Heart right ventricle (tissue), 16 donors: ENCODE data around the gene MYBPH. TPM values are rescaled to one million over a fixed set of nuclear protein-coding genes. Genes with fewer than 3 reads are reported as not detected.

Experiments used
- ATAC-seq, 8 donors: fragments of 200-7000 bp; cut with Tn5 transposase; one replicate each; pipeline ENCODE4 v1.9.1; 2020; ENCODE audit warnings: mild to moderate bottlenecking in 8 of 8, moderate library complexity in 8 of 8, moderate number of reproducible peaks in 1 of 8
- DNase-seq, 2 donors: peaks; one replicate each; pipeline ENCODE4 v3.0.0-alpha.2; 2020
- H3K27ac ChIP-seq, 10 donors: fragments of 200-600 bp; sonication (generic) in 2 of 10; one replicate each; pipeline versions ENCODE4 v1.5.0 to v1.8.0; 2020 to 2022; ENCODE audit warnings: mild to moderate bottlenecking in 3 of 10
- H3K27me3 ChIP-seq, 7 donors: fragments of 200-600 bp; one replicate each; pipeline ENCODE4 v1.8.0; 2021 to 2022; ENCODE audit warnings: mild to moderate bottlenecking in 2 of 7
- H3K36me3 ChIP-seq, 9 donors: fragments of 200-600 bp; sonication (generic) in 1 of 9; one replicate each; pipeline versions ENCODE4 v1.5.0 to v1.8.0; 2020 to 2022; ENCODE audit warnings: mild to moderate bottlenecking in 2 of 9
- H3K4me1 ChIP-seq, 9 donors: fragments of 200-600 bp; sonication (generic) in 1 of 9; one replicate each; pipeline versions ENCODE4 v1.5.0 to v1.8.0; 2020 to 2022; ENCODE audit warnings: mild to moderate bottlenecking in 4 of 9
- H3K4me3 ChIP-seq, 10 donors: fragments of 200-600 bp; sonication (generic) in 2 of 10; one replicate each; pipeline versions ENCODE4 v1.5.0 to v1.8.0; 2020 to 2022; ENCODE audit warnings: mild to moderate bottlenecking in 7 of 10, moderate library complexity in 2 of 10
- H3K9me3 ChIP-seq, 11 donors: fragments of 200-600 bp in 10 of 11; sonication (generic) in 2 of 11; one replicate each; pipeline versions ENCODE4 v1.5.0 to v1.8.0; 2013 to 2022; ENCODE audit warnings: mild to moderate bottlenecking in 2 of 11, control low read depth in 1 of 11, moderate library complexity in 1 of 11
- CTCF ChIP-seq, 9 donors: fragments of 200-600 bp; sonication (generic) in 2 of 9; IDR thresholded peaks; one replicate each; pipeline versions ENCODE4 v1.5.0 to v1.8.0; 2021 to 2022; ENCODE audit warnings: antibody characterized with exemption in 9 of 9, mild to moderate bottlenecking in 5 of 9, moderate library complexity in 1 of 9
- WGBS, 2 donors: extraction: QIAGEN DNeasy Blood & Tissue Kit; methylation state at CpG; one replicate each; pipeline ENCODE4 v1.1.7; 2013; ENCODE audit warnings: inconsistent platforms in 1 of 2; 5-methylcytosine and 5-hydroxymethylcytosine counted together
- intact Hi-C, 10 donors: fragments of 100-400 bp; cut with DNase I; formaldehyde crosslinking; loops; one replicate each; pipeline versions ENCODE4 v1.11.1 to v1.14.2; 2022
- polyA plus RNA-seq, 2 donors: library from polyadenylated mRNA; stranded (reverse); fragments of 200-250 nt; gene quantifications; one replicate each; pipeline ENCODE4 v1.2.3, GENCODE V29; 2013
- total RNA-seq, 10 donors: library from RNA; stranded (reverse); fragmentation: NEBNext Ultra II Directional in 3 of 10; extraction: Animal tissue kit (Norgen Biotek cat#: 25700) in 3 of 10; gene quantifications; one replicate each; pipeline versions ENCODE4 v1.2.1 to v1.2.4, GENCODE V29; 2021 to 2023
- donor health status: Arrhythmogenic right ventricular cardiomyopathy.
- donor health status: ischemic (EF 13 %, LVEDD 7.1; RV severe dilation, severe dysfunction).
- donor health status: healthy with polysubstance abuse.
- donor health status: DM: no; HTN: yes; CAD: no.
- donor health status: DM: no; HTN: no; CAD: no.
- donor health status: ischemic (EF 25% LVEDD 6.9; RV normal size, moderate dysfunction).
- donor health status: ischemic (EF 25% LVEDD 5.7; RV mildly dilated, moderate dysfunction).
- donor health status: healthy.
- donor health status: DM: yes; HTN: yes; CAD: no.
- donor health status: Ischemic cardiomyopathy.
- donor health status: ischemic (EF 35%, LVEDD 5.7; RV mildly dilated, moderate dysfunction).
- donor health status: nonischemic (EF 11% LVEDD 7.7; RV severe dilation, severe dysfunction).
- donor health status: DM: yes; HTN: yes; CAD: no.
- donor health status: PGD.
- donor health status: ischemic (EF 29% LVEDD 5.4; RV normal size, mild dysfunction).
- donor health status: nonischemic (EF 23%, LVEDD 6.1; RV moderate dilation, normal function).

MYBPH gene
- total and polyA plus RNA-seq, 12 donors: not detected

GRCh38 chr1:203149188-203149840, 26.3 kb downstream of the MYBPH start:
- no peak for DNase-seq

GRCh38 chr1:203148579-203148978, 27.0 kb downstream of the MYBPH start:
- TF ChIP-seq CTCF (IDR thresholded peaks at IDR 0.05): no peak
- 87 to 91% methylated on average over 12 of the region's 12 CpGs for WGBS, 2 donors
- no peak overlapping the region for H3K27ac ChIP-seq

More at GRCh38 chr1:203149188-203149840, 26.3 kb downstream of the MYBPH start:
- Histone ChIP-seq H3K4me1 (peaks cover 0 to 29% (median 9%) of the 10 kb centered on the region in 9 donors), H3K36me3 (no peaks in the 10 kb centered on the region), H3K27me3 (no peaks in the 10 kb centered on the region), H3K9me3 (no peaks in the 10 kb centered on the region), H3K27ac (no peak overlapping the region), H3K4me3 (no peak overlapping the region)
- 77 to 79% methylated on average over 7 of the region's 7 CpGs for WGBS, 2 donors
- ATAC-seq: no peak
- intact Hi-C loops: no loop called here
- no peak for TF ChIP-seq CTCF (IDR thresholded peaks at IDR 0.05)

DNA sequence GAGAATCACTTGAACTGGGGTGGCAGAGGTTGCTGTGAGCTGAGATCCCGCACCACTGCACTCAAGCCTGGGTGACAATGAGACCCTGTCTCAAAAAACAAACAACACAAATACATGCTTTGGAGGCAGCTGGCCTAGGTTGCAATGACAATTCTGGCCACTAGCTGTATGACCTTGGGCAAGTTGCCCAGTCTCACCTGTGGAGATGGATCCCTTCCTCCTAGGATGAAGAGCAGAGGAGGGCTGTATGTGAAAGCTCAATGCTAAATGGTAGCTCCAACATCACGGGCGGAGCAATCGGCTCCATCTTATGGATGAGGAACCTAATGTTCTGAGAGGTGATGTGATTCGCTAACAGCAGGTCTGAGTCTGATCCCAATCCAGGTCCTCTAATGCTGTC, 27.5 kb downstream of the MYBPH start:
- Histone ChIP-seq H3K4me1 (peaks cover 0 to 18% (median 0%) of the 10 kb centered on the region in 9 donors), H3K4me3 (no peak overlapping the region), H3K27me3 (no peaks in the 10 kb centered on the region), H3K36me3 (no peaks in the 10 kb centered on the region), H3K9me3 (no peaks in the 10 kb centered on the region), H3K27ac (no peak overlapping the region)
- DNase-seq: no peak
- intact Hi-C loops: no loop called here
- no peak for ATAC-seq
- 95 to 97% methylated on average over 5 of the region's 5 CpGs for WGBS, 2 donors
- peak in 4 of 9 donors; percentile 4 to 24 (median 16) for TF ChIP-seq CTCF (IDR thresholded peaks at IDR 0.05)

More at GRCh38 chr1:203148579-203148978, 27.0 kb downstream of the MYBPH start:
- H3K4me3 ChIP-seq: no peak overlapping the region
- ATAC-seq: no peak
- no peaks in the 10 kb centered on the region for H3K27me3 ChIP-seq
- H3K36me3 ChIP-seq: no peaks in the 10 kb centered on the region
- H3K9me3 ChIP-seq: no peaks in the 10 kb centered on the region
- intact Hi-C loops: no loop called here
- DNase-seq: no peak
- peaks cover 0 to 22% (median 3%) of the 10 kb centered on the region in 9 donors for H3K4me1 ChIP-seq

DNA sequence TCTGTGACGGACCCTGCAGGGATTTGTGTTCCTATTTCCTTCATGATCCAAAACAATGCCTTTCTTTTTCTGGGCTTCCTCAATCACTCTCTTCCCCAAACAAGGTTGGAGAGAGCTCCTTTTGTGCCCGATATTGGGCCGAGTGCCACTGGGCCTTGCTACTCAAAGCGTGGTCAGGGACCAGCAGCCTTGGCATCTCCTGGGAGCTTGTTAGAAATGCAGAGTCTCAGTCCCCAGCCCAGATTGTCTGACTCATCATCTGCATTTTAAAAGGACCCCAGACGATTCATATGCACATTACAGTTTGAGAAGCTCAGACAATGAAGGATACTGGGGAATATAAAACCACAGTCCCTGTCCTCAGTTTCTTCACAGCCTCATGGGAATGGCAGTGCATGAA, 28.2 kb downstream of the MYBPH start:
- H3K4me1 ChIP-seq: peaks cover 0 to 15% (median 0%) of the 10 kb centered on the region in 9 donors
- no peak overlapping the region for H3K27ac ChIP-seq
- intact Hi-C loops: no loop called here
- 84 to 88% methylated on average over 5 of the region's 5 CpGs for WGBS, 2 donors
- H3K36me3 ChIP-seq: no peaks in the 10 kb centered on the region
- H3K27me3 ChIP-seq: no peaks in the 10 kb centered on the region
- no peak overlapping the region for H3K4me3 ChIP-seq
- no peak for TF ChIP-seq CTCF (IDR thresholded peaks at IDR 0.05)
- H3K9me3 ChIP-seq: no peaks in the 10 kb centered on the region
- DNase-seq (no peak), ATAC-seq (no peak)
